IMR-90 (cell line): Measurements from ENCODE around the gene HOXD3. TPM values are rescaled to one million over a fixed set of nuclear protein-coding genes. Genes with fewer than 3 reads are reported as not detected.

Experiments used
- ATAC-seq: fragments of 200-7000 bp; cut with Tn5 transposase; 2 replicates; pipeline ENCODE4 v1.9.1; 2020; ENCODE audit warnings: low read depth, mild to moderate bottlenecking, moderate library complexity
- BruUV-seq: library from RNA; stranded (reverse); fragments of 400-500 nt; replicated peaks from 2 replicates; lab custom pipeline; 2021; lab: Mats Ljungman, UMichigan
- CTCF ChIA-PET: fragments of 300-600 bp; formaldehyde crosslinking; extraction: SDS; loops from one replicate; lab custom pipeline; 2021; ENCODE audit warnings: antibody characterized with exemption; lab: Yijun Ruan, JAX
- POLR2A ChIA-PET: fragments of 300-600 bp; sonication (Branson Sonifier 250); formaldehyde crosslinking; loops from one replicate; lab custom pipeline; 2022; ENCODE audit warnings: antibody characterized with exemption; ENCODE audit not compliant: unreplicated experiment; lab: Charles Lee
- DNase-seq: peaks from one replicate; pipeline ENCODE4 v3.0.0; 2013
- H2AFZ ChIP-seq: replicated peaks from 2 replicates; pipeline ENCODE3; 2013; ENCODE audit warnings: low read length, mild to moderate bottlenecking; ENCODE audit not compliant: poor library complexity
- H2AK5ac ChIP-seq: 2 replicates; pipeline ENCODE4 v1.6.1; 2013; ENCODE audit warnings: low read depth, low read length, inconsistent platforms
- H2AK9ac ChIP-seq: replicated peaks from 2 replicates; pipeline ENCODE3; 2013; ENCODE audit warnings: mild to moderate bottlenecking, low read depth, low read length, moderate library complexity; ENCODE audit not compliant: poor library complexity
- H2BK120ac ChIP-seq: 2 replicates; pipeline ENCODE4 v1.6.1; 2013; ENCODE audit warnings: low read depth, low read length, inconsistent platforms
- H2BK15ac ChIP-seq: 3 replicates; pipeline ENCODE4 v1.6.1; 2013; ENCODE audit warnings: low read depth, low read length, inconsistent platforms
- H2BK20ac ChIP-seq: 2 replicates; pipeline ENCODE4 v1.6.1; 2013; ENCODE audit warnings: low read depth, mild to moderate bottlenecking, inconsistent platforms, low read length, moderate library complexity
- H2BK5ac ChIP-seq: 2 replicates; pipeline ENCODE4 v1.6.1; 2013; ENCODE audit warnings: mild to moderate bottlenecking, low read depth, low read length, inconsistent platforms; ENCODE audit not compliant: poor library complexity, severe bottlenecking
- H3K14ac ChIP-seq: replicated peaks from 2 replicates; pipeline ENCODE4 v1.6.1; 2013; ENCODE audit warnings: low read depth, low read length, inconsistent platforms
- H3K18ac ChIP-seq: 2 replicates; pipeline ENCODE4 v1.6.1; 2013; ENCODE audit warnings: low read depth, low read length, control low read depth
- H3K23ac ChIP-seq: 2 replicates; pipeline ENCODE4 v1.6.1; 2013; ENCODE audit warnings: low read depth, low read length, inconsistent platforms
- H3K27ac ChIP-seq: 2 replicates; pipeline ENCODE4 v1.5.1; 2013; ENCODE audit warnings: mild to moderate bottlenecking, control low read depth, low read length; ENCODE audit not compliant: insufficient read depth
- H3K27me3 ChIP-seq: 2 replicates; pipeline ENCODE4 v1.6.1; 2013; ENCODE audit warnings: low read length; ENCODE audit not compliant: control insufficient read depth, insufficient read depth
- H3K36me3 ChIP-seq: 2 replicates; pipeline ENCODE4 v1.6.1; 2013; ENCODE audit warnings: low read length, mixed read lengths; ENCODE audit not compliant: control insufficient read depth, insufficient read depth
- H3K4ac ChIP-seq: 2 replicates; pipeline ENCODE4 v1.6.1; 2013; ENCODE audit warnings: low read depth, low read length, inconsistent platforms
- H3K4me1 ChIP-seq: 2 replicates; pipeline ENCODE4 v1.6.1; 2013; ENCODE audit warnings: low read length, mixed read lengths; ENCODE audit not compliant: control insufficient read depth, insufficient read depth
- H3K4me2 ChIP-seq: 2 replicates; pipeline ENCODE4 v1.6.1; 2013; ENCODE audit warnings: low read depth, mild to moderate bottlenecking, control low read depth, low read length, moderate library complexity
- H3K4me3 ChIP-seq: 2 replicates; pipeline ENCODE4 v1.5.1; 2013; ENCODE audit warnings: low read depth, mild to moderate bottlenecking, control low read depth, low read length, moderate library complexity; ENCODE audit not compliant: insufficient read depth
- H3K56ac ChIP-seq: 2 replicates; pipeline ENCODE4 v1.6.1; 2013; ENCODE audit warnings: low read length, inconsistent platforms; ENCODE audit not compliant: insufficient read depth; ENCODE audit errors: extremely low read depth
- H3K79me1 ChIP-seq, 2 experiments: 2 replicates each; pipeline ENCODE4 v1.6.1; 2013; ENCODE audit warnings: low read length in 2 of 2, inconsistent platforms in 1 of 2, low read depth in 1 of 2
- H3K9ac ChIP-seq: 2 replicates; pipeline ENCODE4 v1.6.1; 2013; ENCODE audit warnings: low read depth, low read length, control low read depth
- H3K9me1 ChIP-seq: 2 replicates; pipeline ENCODE4 v1.6.1; 2013; ENCODE audit warnings: low read length, inconsistent platforms; ENCODE audit not compliant: insufficient read depth
- H3K9me3 ChIP-seq: 2 replicates; pipeline ENCODE4 v1.6.1; 2013; ENCODE audit warnings: low read length; ENCODE audit not compliant: control insufficient read depth, insufficient read depth
- H4K20me1 ChIP-seq: 2 replicates; pipeline ENCODE4 v1.6.1; 2013; ENCODE audit warnings: low read length, inconsistent platforms; ENCODE audit not compliant: insufficient read depth
- H4K5ac ChIP-seq: 2 replicates; pipeline ENCODE4 v1.6.1; 2013; ENCODE audit warnings: mild to moderate bottlenecking, low read depth, low read length, control low read depth
- H4K8ac ChIP-seq, 2 experiments: 2 replicates each; pipeline ENCODE4 v1.6.1; 2013; ENCODE audit warnings: low read depth in 2 of 2, low read length in 2 of 2, control low read depth in 1 of 2, inconsistent platforms in 1 of 2
- H4K91ac ChIP-seq: 2 replicates; pipeline ENCODE4 v1.6.1; 2013; ENCODE audit warnings: low read depth, low read length, inconsistent platforms; ENCODE audit not compliant: insufficient read depth
- BHLHE40 ChIP-seq: fragments of 150-350 bp; IDR thresholded peaks from 2 replicates; pipeline ENCODE4 v1.6.1; 2016; ENCODE audit warnings: mild to moderate bottlenecking, low read depth, low read length
- CEBPB ChIP-seq: IDR thresholded peaks from 2 replicates; pipeline ENCODE4 v1.6.1; 2012; ENCODE audit warnings: low read depth, low read length, improper control_type of control experiment
- CHD1 ChIP-seq: IDR thresholded peaks from 2 replicates; pipeline ENCODE4 v1.6.1; 2012; ENCODE audit warnings: low read depth, low read length, improper control_type of control experiment
- CTCF ChIP-seq: conservative IDR thresholded peaks from 2 replicates; pipeline ENCODE4 v1.5.1; 2012; ENCODE audit warnings: mild to moderate bottlenecking, low read depth, low read length, improper control_type of control experiment
- ELK1 ChIP-seq: fragments of 150-350 bp; IDR thresholded peaks from 2 replicates; pipeline ENCODE4 v1.6.1; 2016; ENCODE audit warnings: low read depth, mild to moderate bottlenecking, low read length, moderate library complexity, borderline replicate concordance
- FOS ChIP-seq: fragments of 150-350 bp; IDR thresholded peaks from 2 replicates; pipeline ENCODE4 v1.6.1; 2016; ENCODE audit warnings: low read depth, low read length
- MXI1 ChIP-seq: IDR thresholded peaks from 2 replicates; pipeline ENCODE4 v1.6.1; 2012; ENCODE audit warnings: low read depth, mild to moderate bottlenecking, low read length, moderate library complexity, borderline replicate concordance
- RAD21 ChIP-seq: IDR thresholded peaks from 2 replicates; pipeline ENCODE4 v1.6.1; 2012; ENCODE audit warnings: low read length, improper control_type of control experiment
- SMC3 ChIP-seq: fragments of 150-350 bp; IDR thresholded peaks from 2 replicates; pipeline ENCODE4 v1.6.1; 2016; ENCODE audit warnings: low read depth, mild to moderate bottlenecking, antibody characterized with exemption, low read length, moderate library complexity
- WGBS, 2 experiments: methylation state at CpG; one replicate each; pipeline versions ENCODE4 v1.1.5 to v1.1.7; 2013; ENCODE audit warnings: missing lambda C conversion rate in 2 of 2; ENCODE audit not compliant: insufficient read length in 1 of 2; ENCODE audit errors: extremely low coverage in 2 of 2; 5-methylcytosine and 5-hydroxymethylcytosine counted together
- dilution Hi-C: fragments of 300-500 bp; cut with HindIII; formaldehyde crosslinking; loops from one replicate; pipeline ENCODE4 v1.14.3; 2018; ENCODE audit warnings: low sequenced_read_pairs; ENCODE audit not compliant: unreplicated experiment
- in situ Hi-C: fragments of 300-500 bp; cut with MboI; formaldehyde crosslinking; loops from 3 replicates; pipeline ENCODE4 v1.14.3; 2019; ENCODE audit warnings: low sequenced_read_pairs, inconsistent platforms, mixed read lengths
- intact Hi-C: fragments of 100-400 bp; cut with micrococcal nuclease; formaldehyde crosslinking; loops from 2 replicates; pipeline ENCODE4 v1.10.0; 2022
- polyA plus RNA-seq, 3 experiments: library from polyadenylated mRNA; depleted of rRNA; stranded (reverse); fragments of >200 nt; gene quantifications; 2 replicates each; pipeline ENCODE4 v1.2.3, GENCODE V29; 2012; ENCODE audit warnings: low replicate concordance in 1 of 3
- total RNA-seq: library from RNA; depleted of rRNA; stranded (reverse); fragments of >200 nt; gene quantifications from 2 replicates; pipeline ENCODE4 v1.2.3, GENCODE V29; 2012

The HOXD3 gene
- total and polyA plus RNA-seq, 2 of the 4 experiments (the other 2 are of a cell fraction) = not detected

GRCh38 chr2:176129813-176130146, 27.3 kb upstream of the HOXD3 start:
- H3K79me1 ChIP-seq = no peaks in the 10 kb centered on the region
- DNase-seq = no peak
- H3K23ac ChIP-seq = no peak overlapping the region
- no peak overlapping the region for H2BK20ac ChIP-seq
- H3K14ac ChIP-seq = no peak overlapping the region
- no peak overlapping the region for H4K91ac ChIP-seq
- no peak overlapping the region for H3K56ac ChIP-seq
- H3K4me3 ChIP-seq = peak overlapping the region; percentile 7; the same call in 1 of the 2 replicates
- CTCF ChIA-PET = interaction anchor here (1.7 kb wide), 1 partner anchor 325 kb away, joined by 6 read pairs; no protein-coding TSS in a partner anchor
- no peak overlapping the region for H2AK5ac ChIP-seq
- peak; percentile 8; the same call in 1 of the 2 replicates for ATAC-seq
- no peak overlapping the region for H4K8ac ChIP-seq
- H2BK5ac ChIP-seq = no peak overlapping the region
- peak overlapping the region; percentile 66 for H2AFZ ChIP-seq
- H2BK120ac ChIP-seq = no peak overlapping the region
- 9% methylated on average over 12 of the region's 43 CpGs; no CpG with 5 or more reads in 1 of the 2 experiments for WGBS, 2 experiments
- intact Hi-C loops (no loop called here), dilution Hi-C loops (no loop called here), in situ Hi-C loops (loop anchor here (5.0 to 10.0 kb wide), 4 partner anchors 325 to 1025 kb away; no protein-coding TSS in a partner anchor)
- H4K5ac ChIP-seq = no peak overlapping the region
- no peaks in the 10 kb centered on the region for H4K20me1 ChIP-seq
- 0 out of 2 replicates have a peak overlapping the region, but pooled peaks have one; percentile 28 for H3K4me2 ChIP-seq
- peaks cover 86% of the 10 kb centered on the region for H3K27me3 ChIP-seq
- H3K9me3 ChIP-seq = no peaks in the 10 kb centered on the region; the same call in none of the 2 replicates
- TF ChIP-seq CHD1 (no peak), FOS (no peak), SMC3 (no peak), ELK1 (no peak), CTCF (no peak), MXI1 (no peak), CEBPB (no peak), RAD21 (no peak), BHLHE40 (no peak)
- H3K36me3 ChIP-seq = no peaks in the 10 kb centered on the region
- no peak overlapping the region for H3K9ac ChIP-seq
- H3K18ac ChIP-seq = no peak overlapping the region
- H3K27ac ChIP-seq = no peak overlapping the region
- no peak overlapping the region for H3K4ac ChIP-seq
- H3K4me1 ChIP-seq = no peaks in the 10 kb centered on the region
- POLR2A ChIA-PET = no interaction called here
- H2BK15ac ChIP-seq = no peak overlapping the region
- no peaks in the 10 kb centered on the region for H3K9me1 ChIP-seq
- no peak overlapping the region for H2AK9ac ChIP-seq
- no TSS peak for BruUV-seq
